Measurements from ENCODE around the gene NME5.
"Not testable (repeated sequence)": the region's sequence is repeated elsewhere in the genome, so short reads cannot be mapped to it uniquely, and the experiment has no call there.

NME5 gene

DNA sequence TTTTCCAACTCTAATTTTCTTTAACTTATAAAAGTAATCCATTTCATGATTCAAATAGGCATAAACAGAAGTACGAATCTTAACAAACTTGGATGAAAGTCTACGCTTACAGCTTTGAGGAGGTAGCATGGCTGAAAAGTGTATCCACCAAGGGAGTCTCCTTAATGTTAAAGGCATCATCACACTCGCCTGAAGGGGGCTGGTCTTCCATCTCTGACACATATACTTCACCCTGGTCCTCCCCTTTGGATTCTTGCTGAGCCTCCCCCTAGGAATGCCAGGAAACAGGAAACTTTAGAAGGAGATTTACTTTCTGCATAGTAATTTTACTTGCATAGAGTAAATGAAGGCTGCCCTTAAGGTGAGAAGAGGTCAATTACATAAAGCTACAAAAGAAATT is 10.3 kb upstream of the NME5 start:
- Histone ChIP-seq H3K4me2 (ENCODE audit: low read length) (no peak overlapping the region), H4K20me1 (ENCODE audit: control insufficient read depth, insufficient read depth, low read depth, low read length) (no peaks in the 10 kb centered on the region), H3K9me3 (ENCODE audit: control insufficient read depth, insufficient read depth, low read length) (no peaks in the 10 kb centered on the region), H3K79me2 (ENCODE audit: control insufficient read depth, low read length) (no peaks in the 10 kb centered on the region), H3K36me3 (ENCODE audit: control insufficient read depth, low read length) (no peaks in the 10 kb centered on the region), H3K4me3 (ENCODE audit: low read length) (no peak overlapping the region), H3F3A (ENCODE audit: control insufficient read depth, insufficient read depth) (no peaks in the 10 kb centered on the region; the same call in 1 of the 2 replicates), H3K27ac (ENCODE audit: low read depth, low read length) (no peak overlapping the region), H3K9me2 (replicated peaks; ENCODE audit: control insufficient read depth, low read length) (no peaks in the 10 kb centered on the region), H3K27me3 (ENCODE audit: control insufficient read depth, low read length) (no peaks in the 10 kb centered on the region), H3K4me1 (ENCODE audit: control insufficient read depth, low read length) (no peaks in the 10 kb centered on the region)
- TF ChIP-seq, protein P1, sequence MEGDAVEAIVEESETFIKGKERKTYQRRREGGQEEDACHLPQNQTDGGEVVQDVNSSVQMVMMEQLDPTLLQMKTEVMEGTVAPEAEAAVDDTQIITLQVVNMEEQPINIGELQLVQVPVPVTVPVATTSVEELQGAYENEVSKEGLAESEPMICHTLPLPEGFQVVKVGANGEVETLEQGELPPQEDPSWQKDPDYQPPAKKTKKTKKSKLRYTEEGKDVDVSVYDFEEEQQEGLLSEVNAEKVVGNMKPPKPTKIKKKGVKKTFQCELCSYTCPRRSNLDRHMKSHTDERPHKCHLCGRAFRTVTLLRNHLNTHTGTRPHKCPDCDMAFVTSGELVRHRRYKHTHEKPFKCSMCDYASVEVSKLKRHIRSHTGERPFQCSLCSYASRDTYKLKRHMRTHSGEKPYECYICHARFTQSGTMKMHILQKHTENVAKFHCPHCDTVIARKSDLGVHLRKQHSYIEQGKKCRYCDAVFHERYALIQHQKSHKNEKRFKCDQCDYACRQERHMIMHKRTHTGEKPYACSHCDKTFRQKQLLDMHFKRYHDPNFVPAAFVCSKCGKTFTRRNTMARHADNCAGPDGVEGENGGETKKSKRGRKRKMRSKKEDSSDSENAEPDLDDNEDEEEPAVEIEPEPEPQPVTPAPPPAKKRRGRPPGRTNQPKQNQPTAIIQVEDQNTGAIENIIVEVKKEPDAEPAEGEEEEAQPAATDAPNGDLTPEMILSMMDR (IDR thresholded peaks at IDR 0.05; ENCODE audit: low read depth, low read length, poor library complexity, severe bottlenecking), result no peak
- no peak for TF ChIP-seq EZH2phosphoT487 (IDR thresholded peaks at IDR 0.05; ENCODE audit: borderline replicate concordance, low read length)

DNA sequence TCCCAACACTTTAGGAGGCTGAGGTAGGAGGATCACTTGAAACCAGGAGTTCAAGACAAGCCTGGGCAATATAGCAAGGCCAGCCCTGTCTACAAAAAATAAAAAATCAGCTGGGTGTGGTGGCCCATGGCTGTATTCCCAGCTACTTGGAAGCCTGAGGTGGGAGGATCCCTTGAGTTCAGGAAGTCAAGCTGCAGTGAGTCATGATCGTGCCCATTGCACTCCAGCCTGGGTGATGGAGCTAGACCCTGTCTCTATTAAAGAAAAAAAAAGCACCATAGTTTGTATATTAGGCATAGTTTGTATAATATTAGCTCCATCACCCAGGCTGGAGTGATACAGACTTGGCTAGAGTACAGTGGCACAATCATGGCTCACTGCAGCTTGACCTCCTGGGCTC is 9.6 kb upstream of the NME5 start:
- TF ChIP-seq EZH2phosphoT487 (IDR thresholded peaks at IDR 0.05; ENCODE audit: borderline replicate concordance, low read length), result no peak
- TF ChIP-seq, protein P1 (IDR thresholded peaks at IDR 0.05; ENCODE audit: low read depth, low read length, poor library complexity, severe bottlenecking), result no peak
- Histone ChIP-seq H4K20me1 (ENCODE audit: control insufficient read depth, insufficient read depth, low read depth, low read length) (no peaks in the 10 kb centered on the region), H3K4me1 (ENCODE audit: control insufficient read depth, low read length) (no peaks in the 10 kb centered on the region), H3K4me2 (ENCODE audit: low read length) (no peak overlapping the region), H3K79me2 (ENCODE audit: control insufficient read depth, low read length) (no peaks in the 10 kb centered on the region), H3K27me3 (ENCODE audit: control insufficient read depth, low read length) (no peaks in the 10 kb centered on the region), H3K9me3 (ENCODE audit: control insufficient read depth, insufficient read depth, low read length) (0 out of 2 replicates have a peak, but pooled peaks cover under 1% of the 10 kb centered on the region), H3K9me2 (replicated peaks; ENCODE audit: control insufficient read depth, low read length) (no peaks in the 10 kb centered on the region), H3K36me3 (ENCODE audit: control insufficient read depth, low read length) (no peaks in the 10 kb centered on the region), H3F3A (ENCODE audit: control insufficient read depth, insufficient read depth) (no peaks in the 10 kb centered on the region; the same call in 1 of the 2 replicates), H3K4me3 (ENCODE audit: low read length) (no peak overlapping the region), H3K27ac (ENCODE audit: low read depth, low read length) (no peak overlapping the region)

DNA sequence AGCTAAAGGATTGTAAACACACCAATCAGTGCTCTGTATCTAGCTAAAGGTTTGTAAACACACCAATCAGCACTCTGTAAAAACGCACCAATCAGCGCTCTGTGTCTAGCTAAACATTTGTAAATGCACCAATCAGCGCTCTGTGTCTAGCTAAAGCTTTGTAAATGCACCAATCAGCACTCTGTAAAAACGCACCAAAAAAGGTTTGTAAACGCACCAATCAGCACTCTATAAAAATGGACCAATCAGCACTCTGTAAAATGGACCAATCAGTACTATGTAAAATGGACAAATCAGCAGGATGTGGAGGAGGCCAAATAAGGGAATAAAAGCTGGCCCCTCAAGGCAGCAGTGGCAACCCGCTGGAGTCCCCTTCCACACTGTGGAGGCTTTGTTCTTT is 4.3 kb upstream of the NME5 start:
- H3K27ac ChIP-seq (ENCODE audit: low read depth, low read length); H3K4me1 ChIP-seq (ENCODE audit: control insufficient read depth, low read length); H3K9me2 ChIP-seq (replicated peaks; ENCODE audit: control insufficient read depth, low read length); H3K4me3 ChIP-seq (ENCODE audit: low read length); H3K27me3 ChIP-seq (ENCODE audit: control insufficient read depth, low read length); H3K4me2 ChIP-seq (ENCODE audit: low read length); H3F3A ChIP-seq (ENCODE audit: control insufficient read depth, insufficient read depth); H3K9me3 ChIP-seq (ENCODE audit: control insufficient read depth, insufficient read depth, low read length); H3K36me3 ChIP-seq (ENCODE audit: control insufficient read depth, low read length); H3K79me2 ChIP-seq (ENCODE audit: control insufficient read depth, low read length); H4K20me1 ChIP-seq (ENCODE audit: control insufficient read depth, insufficient read depth, low read depth, low read length): not testable (repeated sequence)

DNA sequence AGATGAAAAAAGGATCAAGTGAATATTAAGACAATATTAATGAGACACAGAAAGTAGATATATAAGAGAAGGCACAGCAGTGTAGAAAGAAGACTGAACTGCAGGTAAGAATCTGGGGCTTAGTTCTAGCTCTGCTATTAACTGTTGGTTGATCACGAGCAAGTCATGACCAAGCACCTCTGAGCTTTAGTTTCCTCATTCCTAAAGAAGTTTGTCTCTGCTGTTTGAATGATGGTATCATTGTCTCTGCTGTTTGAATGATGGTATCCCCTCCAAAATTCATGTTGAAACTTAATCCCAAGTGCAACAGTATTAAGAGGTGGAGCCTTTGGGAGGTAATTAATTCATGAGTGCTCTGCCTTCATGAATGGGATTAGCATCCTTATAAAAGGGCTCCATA is 2.5 kb upstream of the NME5 start:
- Histone ChIP-seq H3F3A (ENCODE audit: control insufficient read depth, insufficient read depth) (no peaks in the 10 kb centered on the region; the same call in 1 of the 2 replicates), H3K27ac (ENCODE audit: low read depth, low read length) (no peak overlapping the region), H3K27me3 (ENCODE audit: control insufficient read depth, low read length) (no peaks in the 10 kb centered on the region), H4K20me1 (ENCODE audit: control insufficient read depth, insufficient read depth, low read depth, low read length) (no peaks in the 10 kb centered on the region), H3K9me3 (ENCODE audit: control insufficient read depth, insufficient read depth, low read length) (0 out of 2 replicates have a peak, but pooled peaks cover 3% of the 10 kb centered on the region), H3K79me2 (ENCODE audit: control insufficient read depth, low read length) (no peaks in the 10 kb centered on the region), H3K4me2 (ENCODE audit: low read length) (no peak overlapping the region), H3K9me2 (replicated peaks; ENCODE audit: control insufficient read depth, low read length) (no peaks in the 10 kb centered on the region), H3K4me3 (ENCODE audit: low read length) (no peak overlapping the region), H3K36me3 (ENCODE audit: control insufficient read depth, low read length) (no peaks in the 10 kb centered on the region), H3K4me1 (ENCODE audit: control insufficient read depth, low read length) (peaks cover 9% of the 10 kb centered on the region)
- TF ChIP-seq EZH2phosphoT487 (IDR thresholded peaks at IDR 0.05; ENCODE audit: borderline replicate concordance, low read length), result no peak
- TF ChIP-seq, protein P1 (IDR thresholded peaks at IDR 0.05; ENCODE audit: low read depth, low read length, poor library complexity, severe bottlenecking), result no peak
